Ammon's horn (tissue), 1 donor: ENCODE measurements around the gene RNLS.

Experiments used
- DNase-seq: peaks from one replicate; pipeline ENCODE4 v3.0.0-alpha.2; 2016; ENCODE audit warnings: low spot score

RNLS gene

DNA sequence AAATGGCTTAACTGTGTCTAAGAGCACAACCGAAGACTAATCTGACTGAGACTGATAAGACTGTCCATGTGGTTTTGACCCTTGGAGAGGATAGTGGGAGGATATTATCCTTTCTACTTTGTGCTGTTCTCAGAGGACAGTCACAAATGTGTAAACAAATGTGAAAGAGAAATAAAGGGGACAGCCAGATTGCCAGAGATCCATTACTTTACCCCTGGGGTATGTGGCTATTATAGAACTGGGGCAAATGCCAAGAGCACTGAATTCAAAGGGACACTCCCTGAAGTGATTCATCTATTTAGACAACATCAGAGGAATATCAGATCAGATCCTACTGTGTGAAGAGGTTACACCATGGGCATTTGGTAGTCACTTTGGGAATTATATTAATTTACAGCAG, 154.7 kb downstream of the RNLS start:
- DNase-seq, result no peak

DNA sequence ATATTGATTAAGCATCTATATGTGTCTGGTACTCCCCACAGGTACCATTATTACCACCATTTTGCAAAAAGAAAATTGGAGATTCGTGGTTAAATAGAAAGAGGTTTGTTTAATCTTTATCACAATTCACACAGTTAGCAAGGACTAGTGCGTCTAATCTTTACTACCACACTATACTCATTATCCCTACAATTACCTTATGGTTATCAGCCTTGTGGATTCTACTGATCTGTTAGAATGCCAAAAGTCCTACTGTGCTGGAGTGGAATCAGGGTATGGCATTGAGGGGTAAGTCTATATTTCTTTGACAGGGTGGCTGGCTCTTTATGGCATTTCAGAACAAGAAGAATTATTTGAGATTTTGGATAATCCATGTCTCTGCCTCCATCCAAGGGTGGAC, 156.1 kb downstream of the RNLS start:
- no peak for DNase-seq

GRCh38 chr10:88424881-88425280, 158.2 kb downstream of the RNLS start:
- peak; percentile 18 for DNase-seq

GRCh38 chr10:88423732-88424131, 159.4 kb downstream of the RNLS start:
- DNase-seq, result no peak

DNA sequence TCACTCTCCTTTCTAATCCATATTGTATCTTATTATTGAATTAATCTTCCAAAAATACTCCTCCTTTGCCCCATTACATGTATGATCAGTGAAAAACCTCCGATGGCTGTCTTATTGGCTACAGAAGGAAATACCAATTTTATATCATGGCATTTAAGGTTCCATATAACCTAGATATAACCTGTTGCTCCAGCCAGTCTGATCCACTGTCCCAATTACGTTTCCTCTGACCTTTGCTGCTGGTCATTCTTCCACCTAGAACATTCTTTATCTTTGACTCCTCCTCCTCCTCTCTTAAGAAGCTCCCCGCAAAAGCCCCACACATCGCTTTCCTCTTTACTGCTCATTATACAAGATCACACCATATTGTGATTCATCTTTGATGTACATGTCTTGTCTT, 161.5 kb downstream of the RNLS start:
- DNase-seq, result no peak

- DNase-seq, result no peak
Measured at GRCh38 chr10:88418871-88419270, 164.2 kb downstream of the RNLS start.

GRCh38 chr10:88417387-88418030, 165.6 kb downstream of the RNLS start:
- no peak for DNase-seq

GRCh38 chr10:88416801-88417200, 166.3 kb downstream of the RNLS start:
- DNase-seq, result no peak

GRCh38 chr10:88415533-88416130, 167.5 kb downstream of the RNLS start:
- no peak for DNase-seq

- no peak for DNase-seq
Measured at GRCh38 chr10:88413412-88413811, 169.7 kb downstream of the RNLS start.

- no peak for DNase-seq
Measured at GRCh38 chr10:88411772-88412349, 171.3 kb downstream of the RNLS start.

DNA sequence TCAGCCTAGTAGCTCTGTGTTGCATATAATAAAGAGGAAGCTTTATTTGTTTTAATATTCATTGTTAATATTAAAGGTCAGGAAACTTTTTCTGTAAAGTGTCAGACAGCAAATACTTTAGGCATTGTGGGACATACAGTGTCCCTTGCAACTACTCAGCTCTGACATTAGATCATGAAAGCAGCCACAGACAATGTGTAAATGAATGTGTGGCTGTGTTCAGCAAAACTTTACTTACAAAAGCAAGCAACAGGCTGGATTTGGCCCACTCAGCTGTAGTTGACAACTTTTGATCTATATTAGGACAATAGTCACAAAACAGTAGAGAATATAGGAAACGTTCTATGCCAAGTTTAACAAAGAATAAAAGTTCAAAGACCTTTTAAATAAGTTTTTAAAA, 173.3 kb downstream of the RNLS start:
- no peak for DNase-seq

DNA sequence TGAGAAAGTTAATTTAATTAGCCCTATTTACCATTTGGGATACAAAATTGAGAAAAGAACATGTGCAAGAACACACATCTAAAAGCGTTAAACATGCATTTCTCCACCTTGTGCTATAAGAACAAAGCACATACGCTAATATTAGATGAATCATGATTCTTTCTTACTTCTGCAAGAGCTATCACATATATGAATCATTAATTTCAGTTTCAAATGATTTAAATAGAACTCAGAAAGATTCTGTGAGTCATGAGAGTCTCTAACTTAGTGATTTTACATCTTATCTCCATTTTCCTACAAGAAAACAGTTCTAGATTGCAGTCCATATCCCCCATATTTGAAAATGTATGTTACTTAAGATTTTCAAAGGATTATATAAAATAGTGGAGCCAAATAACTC, 173.9 kb downstream of the RNLS start:
- no peak for DNase-seq

DNA sequence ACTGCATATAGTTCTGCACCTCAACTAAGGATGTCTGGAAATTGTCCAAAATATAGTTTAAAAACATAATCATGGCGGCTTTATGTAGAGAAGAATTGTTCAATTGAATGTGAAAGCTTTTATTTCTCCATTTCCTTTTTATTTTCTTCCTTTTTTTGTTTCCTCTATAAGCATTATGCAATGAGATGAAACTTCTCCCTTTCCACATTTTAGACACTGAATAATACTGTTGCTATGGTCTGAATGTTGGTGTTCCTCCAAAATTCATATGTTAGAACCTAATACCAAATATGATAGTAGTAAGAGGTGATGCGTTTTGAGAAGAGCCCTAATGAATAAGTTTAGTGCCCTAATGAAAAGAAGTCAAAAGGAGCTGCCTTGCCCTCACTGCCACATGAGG, 175.0 kb downstream of the RNLS start:
- no peak for DNase-seq

DNA sequence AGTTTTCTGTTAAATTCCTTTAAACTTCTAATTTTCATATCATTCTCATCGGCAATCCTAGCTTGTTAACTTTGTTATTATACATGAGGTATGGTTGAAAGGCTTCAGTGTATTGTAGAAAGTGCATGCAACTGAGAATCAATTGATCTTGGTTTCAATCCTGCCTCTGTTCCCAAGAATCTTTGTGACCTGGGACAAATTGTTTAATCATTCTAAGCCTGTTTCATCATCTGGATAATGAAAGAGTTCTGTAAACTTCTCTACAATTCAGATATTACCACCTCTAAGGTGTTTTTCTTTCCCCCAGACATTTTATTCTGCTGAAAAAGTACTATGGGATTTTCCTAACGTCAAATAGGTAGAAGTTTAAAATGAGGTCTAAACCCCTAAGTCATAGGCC, 179.0 kb downstream of the RNLS start:
- DNase-seq, result no peak

DNA sequence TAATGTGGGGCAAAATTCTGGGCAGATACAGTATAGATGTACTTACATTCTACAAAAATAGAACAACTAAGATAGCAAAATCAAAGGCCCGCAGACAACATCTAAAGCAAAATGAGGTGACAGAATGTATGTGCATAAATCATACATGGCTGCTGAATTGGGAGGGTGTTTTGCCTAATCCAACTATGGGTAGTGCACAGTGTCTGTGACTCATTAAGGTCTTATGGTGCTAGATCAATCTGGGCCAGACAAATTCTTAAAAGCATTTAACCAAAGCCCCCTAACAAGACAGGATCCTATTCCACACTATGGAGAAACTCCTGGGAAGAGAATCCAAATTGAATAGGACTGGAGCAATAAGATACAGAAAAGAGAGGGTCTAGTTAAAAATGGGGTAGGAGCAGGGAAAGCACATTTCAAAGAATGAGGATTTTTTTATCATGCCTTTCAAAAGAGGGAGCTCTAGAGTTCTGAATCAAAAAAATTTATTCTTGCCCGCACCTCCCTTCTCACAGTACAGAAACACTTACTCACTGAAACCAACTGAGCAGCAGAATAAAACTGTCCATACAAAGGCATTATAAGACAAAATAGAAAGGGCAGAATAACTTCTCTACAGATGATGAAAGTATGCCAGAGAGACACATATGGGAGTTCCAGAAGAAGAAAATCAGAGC, 181.3 kb downstream of the RNLS start:
- DNase-seq, result no peak

GRCh38 chr10:88399240-88399639, 183.9 kb downstream of the RNLS start:
- no peak for DNase-seq

DNA sequence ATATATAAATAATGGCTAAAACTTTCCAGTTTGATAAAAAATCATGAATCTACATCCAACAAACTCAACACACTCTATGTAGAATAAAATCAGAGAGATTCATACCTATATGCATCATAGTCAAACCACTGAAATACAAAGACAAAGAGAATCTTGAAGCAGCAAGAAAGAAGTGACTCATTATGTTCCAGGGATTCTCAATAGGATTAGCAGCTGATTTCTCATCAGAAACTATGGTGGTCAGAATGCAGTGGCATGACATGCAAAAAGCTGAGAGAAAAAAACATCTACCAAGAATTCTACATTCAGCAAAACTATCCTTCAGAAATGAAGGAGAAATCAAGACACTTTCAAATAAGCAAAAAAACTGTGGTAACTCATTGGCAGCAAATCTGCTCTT, 187.4 kb downstream of the RNLS start:
- no peak for DNase-seq

DNA sequence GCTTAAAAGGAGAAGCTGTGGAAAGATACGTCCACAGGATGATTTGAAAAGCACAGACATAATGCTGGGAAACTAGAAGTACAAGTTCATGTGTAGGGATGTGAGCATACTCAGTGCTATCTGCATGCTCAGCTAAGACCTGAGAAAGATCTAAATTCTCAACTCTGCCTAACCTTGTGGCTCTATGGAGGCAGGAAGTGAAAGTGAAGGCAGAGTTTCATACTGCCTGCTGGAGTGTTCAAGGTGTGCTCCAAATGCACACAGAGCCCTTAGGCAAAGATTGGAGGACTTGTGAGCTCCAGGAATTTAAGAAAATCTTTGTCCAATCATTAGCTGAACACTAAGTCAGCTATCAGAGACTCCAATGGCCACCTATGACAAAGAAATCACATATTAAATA, 190.9 kb downstream of the RNLS start:
- no peak for DNase-seq

- no peak for DNase-seq
Measured at GRCh38 chr10:88390041-88390440, 193.1 kb downstream of the RNLS start.

DNA sequence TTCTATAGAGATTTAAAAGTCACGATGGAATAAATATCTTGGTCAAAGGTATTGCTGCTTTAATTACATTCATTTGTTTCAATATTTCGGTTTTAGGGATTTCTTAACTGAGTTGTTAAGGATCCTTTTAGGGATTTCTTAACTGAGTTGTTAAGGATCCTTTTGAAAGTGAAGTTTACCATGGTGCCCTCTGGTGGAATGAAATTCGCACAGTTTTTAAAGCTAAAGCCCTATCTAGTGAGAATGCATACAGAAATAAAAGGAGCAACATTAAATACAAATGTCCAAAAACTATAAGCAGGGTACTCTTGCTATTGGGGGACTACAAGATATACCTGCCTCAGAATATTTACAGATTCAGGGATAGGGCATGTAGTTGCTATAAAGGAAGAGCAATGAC, 193.7 kb downstream of the RNLS start:
- DNase-seq, result peak; percentile 61

DNA sequence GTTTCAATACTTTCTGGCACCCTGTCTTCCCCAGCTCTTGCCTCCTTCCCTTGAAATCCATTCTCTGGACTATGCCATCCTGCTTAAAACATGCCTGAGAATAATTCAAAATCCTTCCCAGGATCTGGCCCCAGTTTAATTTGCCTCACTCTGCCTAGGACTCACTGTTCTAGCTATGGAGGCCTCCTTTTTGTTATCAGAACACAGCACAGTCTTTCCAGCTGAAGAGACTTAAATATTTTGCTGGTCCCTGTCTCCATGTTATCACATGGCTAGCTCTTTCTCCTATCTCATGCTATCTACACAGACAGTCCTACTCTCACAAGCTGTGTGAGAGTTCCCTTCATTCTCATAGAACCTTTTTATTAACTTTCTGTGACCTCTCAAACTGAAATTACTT, 194.8 kb downstream of the RNLS start:
- no peak for DNase-seq
